Islet of Langerhans (tissue), 1 donor: ENCODE measurements around the gene PRKAG2.
A peak's percentile ranks its signal among the peaks of the same experiment; 100 is the strongest.
"Not testable (repeated sequence)": the region's sequence is repeated elsewhere in the genome, so short reads cannot be mapped to it uniquely, and the experiment has no call there.

Source experiments
- FAIRE-seq: peaks from one replicate; lab custom pipeline; 2011; peaks lifted over from hg19 to GRCh38; lab: Jason Lieb, UNC

PRKAG2 gene

DNA sequence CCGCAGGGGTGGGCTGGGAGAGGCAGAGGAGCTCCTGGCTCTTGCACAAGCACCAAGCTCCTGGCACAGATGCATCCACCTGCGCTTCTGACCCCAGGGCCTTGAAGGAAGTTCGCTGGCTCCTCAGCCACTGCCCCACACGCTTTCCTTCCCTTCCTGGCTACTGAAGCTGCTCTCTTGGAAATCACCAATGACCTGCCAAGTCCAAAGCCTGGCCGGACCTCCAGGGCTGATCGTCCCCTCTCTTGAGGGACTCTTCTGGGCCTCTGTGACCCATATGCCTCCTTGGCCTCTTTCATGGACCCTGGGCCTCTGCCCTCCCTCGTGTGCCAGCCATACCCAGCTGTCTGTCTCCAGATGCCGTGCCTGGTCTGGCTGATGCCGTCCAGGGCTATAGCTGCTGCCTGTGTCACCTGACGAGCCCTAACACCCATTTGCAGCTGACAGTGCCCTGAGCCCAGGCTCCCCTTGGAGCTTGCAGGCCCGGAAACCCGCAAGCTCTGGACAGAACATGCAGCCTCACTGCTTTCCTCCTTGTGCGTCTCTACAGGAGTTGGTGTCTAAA is 113.4 kb downstream of the PRKAG2 start:
- FAIRE-seq, result no peak

GRCh38 chr7:151762583-151763245 is 114.2 kb downstream of the PRKAG2 start:
- no peak for FAIRE-seq

DNA sequence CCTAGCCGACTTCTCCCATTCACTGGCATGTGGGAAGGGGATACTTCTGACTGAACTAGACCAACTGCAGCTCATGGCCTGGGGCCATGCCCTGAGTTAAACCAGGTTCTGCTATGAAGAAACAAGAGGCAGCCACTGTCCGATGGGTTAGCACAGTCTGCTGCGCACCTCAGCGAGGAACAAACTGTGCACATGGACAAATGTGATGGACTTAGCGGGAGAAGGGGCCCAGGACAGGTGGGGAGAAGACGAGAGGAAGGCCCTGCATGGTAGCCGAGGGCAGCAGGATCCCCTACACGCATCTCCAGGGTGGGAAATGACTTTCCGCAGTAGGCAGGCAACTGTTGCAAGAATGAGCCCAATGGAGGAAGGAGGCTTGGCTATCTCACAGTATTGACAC is 115.0 kb downstream of the PRKAG2 start:
- no peak for FAIRE-seq

GRCh38 chr7:151761231-151761630 is 115.7 kb downstream of the PRKAG2 start:
- FAIRE-seq, result no peak

- peak; percentile 66 for FAIRE-seq
These were observed 117.3 kb downstream of the PRKAG2 start for GRCh38 chr7:151759591-151760042.

DNA sequence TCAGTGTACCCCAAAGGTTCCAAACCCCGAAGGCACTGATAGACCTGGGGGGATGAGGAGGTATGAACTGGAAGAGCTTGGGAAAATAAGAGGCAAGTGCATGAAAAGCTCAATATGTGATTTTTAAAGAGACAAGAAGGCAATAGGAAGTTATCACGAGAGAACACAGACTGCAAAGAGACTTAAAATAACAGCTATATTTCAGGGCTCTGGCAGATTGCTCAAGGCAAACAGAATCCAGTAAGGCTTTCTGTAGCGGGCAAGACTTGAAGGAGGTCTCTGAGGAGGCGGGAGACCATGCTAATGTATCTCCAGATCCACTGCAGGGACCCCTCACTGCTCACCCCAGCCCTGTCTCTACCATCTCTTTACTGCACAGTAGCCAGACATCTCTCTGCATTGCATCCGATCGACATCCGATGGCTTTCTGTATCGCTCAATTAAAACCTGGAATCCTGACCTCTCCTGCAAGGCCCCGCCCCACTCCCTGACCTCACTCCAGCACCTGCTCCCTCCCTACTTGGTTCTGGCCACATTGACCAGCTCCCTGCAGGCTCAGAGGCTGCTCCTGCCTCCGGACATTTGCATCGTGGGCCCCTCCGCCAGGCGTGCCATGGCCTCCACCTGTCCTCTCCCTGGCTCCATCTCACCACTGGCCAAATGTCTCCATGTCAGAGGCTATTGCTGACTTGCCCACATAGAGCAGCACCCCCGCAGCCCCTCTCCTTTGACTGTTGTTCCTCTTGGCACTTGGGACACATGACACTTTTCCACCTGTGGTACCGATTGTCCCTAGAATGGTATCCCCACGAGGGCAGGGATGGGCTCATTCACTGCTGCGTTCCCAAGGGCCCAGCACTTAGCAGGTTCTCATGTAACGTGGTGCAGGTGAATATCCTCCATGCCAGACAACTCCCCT is 118.0 kb downstream of the PRKAG2 start:
- FAIRE-seq, result no peak

- FAIRE-seq, result no peak
These were observed 119.6 kb downstream of the PRKAG2 start for GRCh38 chr7:151757274-151757673.

- FAIRE-seq, result no peak
These were observed 120.0 kb downstream of the PRKAG2 start for GRCh38 chr7:151756866-151757265.

GRCh38 chr7:151756076-151756731 is 120.7 kb downstream of the PRKAG2 start:
- FAIRE-seq, result no peak

GRCh38 chr7:151755131-151755801 is 121.6 kb downstream of the PRKAG2 start:
- FAIRE-seq, result no peak

DNA sequence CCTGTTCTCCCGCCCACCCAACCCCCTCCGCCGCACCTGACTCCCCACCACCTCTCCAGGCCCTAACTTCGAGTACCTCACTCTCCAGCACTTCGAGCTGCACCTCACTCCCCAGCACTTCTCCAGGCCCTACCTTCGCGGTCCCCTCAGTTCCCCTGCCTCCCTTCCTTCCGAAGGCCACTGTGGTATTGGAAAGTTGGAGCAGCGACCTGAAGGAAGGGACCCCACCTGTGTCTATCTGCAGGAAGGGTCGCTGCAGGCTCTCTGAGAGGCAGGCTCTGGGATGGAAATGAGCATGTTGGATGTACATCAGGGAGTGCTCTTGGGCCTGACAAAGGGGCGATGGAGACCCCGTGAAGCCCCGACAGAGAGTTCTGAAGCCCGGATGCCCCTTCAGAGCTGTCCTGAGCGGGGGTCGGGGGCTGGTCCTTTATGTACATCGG is 122.2 kb downstream of the PRKAG2 start:
- no peak for FAIRE-seq

- FAIRE-seq, result no peak
These were observed 122.7 kb downstream of the PRKAG2 start for GRCh38 chr7:151754142-151754590.

- no peak for FAIRE-seq
These were observed 123.9 kb downstream of the PRKAG2 start for GRCh38 chr7:151752816-151753595.

DNA sequence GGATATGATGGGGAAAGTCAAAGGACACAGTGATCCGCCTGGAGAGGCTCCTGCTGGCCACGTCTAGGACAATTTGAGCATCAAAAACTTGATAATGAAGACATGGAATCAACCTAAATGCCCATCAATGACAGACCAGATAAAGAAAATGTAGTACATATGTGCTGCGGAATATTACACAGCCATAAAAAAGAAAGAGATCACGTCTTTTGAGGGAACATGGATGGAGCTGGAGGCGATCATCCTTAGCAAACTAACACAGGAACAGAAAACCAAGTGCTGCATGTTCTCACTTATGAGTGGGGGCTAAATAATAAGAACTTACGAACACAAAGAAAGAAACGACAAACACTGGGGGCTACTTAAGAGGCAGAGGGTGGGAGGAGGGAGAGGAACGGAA is 124.9 kb downstream of the PRKAG2 start:
- FAIRE-seq, result no peak

DNA sequence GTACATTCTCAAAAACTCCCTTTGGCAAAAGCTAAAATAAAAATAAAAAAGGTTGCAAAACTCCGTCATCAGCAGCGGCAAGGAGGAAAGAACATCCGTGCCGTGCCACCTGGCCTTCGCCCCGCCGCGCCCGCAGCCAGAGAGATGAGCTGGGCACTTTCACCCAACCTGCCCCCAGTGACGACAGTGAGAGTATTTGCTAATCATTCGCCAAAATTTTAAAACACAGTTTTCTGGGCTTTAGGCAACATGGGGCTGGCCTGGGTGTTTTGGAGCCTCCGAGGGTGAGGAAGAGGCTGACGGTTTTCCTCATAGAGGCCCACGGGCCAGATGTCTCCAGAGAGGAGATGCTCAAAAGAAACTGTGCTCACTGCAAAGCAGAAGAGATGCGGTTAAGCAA is 128.2 kb downstream of the PRKAG2 start:
- no peak for FAIRE-seq

DNA sequence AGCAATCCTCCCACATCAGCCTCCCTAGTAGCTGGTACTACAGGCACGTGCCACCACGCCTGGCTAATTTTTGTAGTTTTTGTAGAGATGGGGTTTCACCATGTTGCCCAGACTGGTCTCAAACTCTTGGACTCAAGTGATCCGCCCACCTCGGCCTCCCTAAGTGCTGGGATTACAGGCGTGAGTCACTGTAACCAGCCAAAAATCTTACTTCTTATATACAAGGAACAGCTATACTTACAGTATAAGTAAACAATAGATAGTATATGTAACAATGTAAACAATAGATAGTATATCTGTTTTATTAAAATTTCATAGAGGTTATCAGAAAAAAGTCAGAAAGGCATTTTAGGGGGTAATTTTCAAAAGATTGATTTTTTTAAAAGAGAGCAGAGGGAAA is 128.9 kb downstream of the PRKAG2 start:
- not testable (repeated sequence) for FAIRE-seq

GRCh38 chr7:151745706-151746105 is 131.2 kb downstream of the PRKAG2 start:
- no peak for FAIRE-seq

- FAIRE-seq, result no peak
These were observed 132.0 kb downstream of the PRKAG2 start for GRCh38 chr7:151744656-151745638.

DNA sequence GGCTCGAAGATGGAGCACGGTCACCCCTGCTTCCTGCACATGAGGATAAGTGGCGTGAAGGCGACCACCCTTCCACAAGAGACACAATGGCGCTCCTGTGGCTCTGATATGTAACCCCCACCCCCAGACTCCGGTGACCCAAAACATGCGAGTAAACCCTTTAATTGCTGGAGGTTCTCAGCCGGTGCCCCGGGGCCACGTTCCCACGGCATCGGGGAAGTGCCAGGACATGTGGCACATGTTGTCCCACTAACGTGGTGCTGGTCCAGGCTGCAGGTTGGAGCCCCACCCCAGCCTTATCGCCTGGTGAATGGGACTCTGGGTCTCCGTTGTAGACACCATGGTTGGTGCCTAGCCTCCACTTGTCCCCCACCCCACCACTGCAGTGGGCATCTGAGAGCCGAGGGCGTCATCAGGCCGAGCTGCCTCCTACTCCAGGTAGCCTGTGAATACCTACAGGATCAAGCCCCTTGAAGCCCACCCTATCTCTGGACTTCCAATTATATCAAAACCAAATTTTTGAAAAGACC is 132.8 kb downstream of the PRKAG2 start:
- no peak for FAIRE-seq
